NCI-H1105 treated with DMSO at 0.1 percent for 48 hours (cell line): ENCODE measurements around the gene KCNG2.

ENCODE experiments used
- DNase-seq: peaks from one replicate; lab custom pipeline; 2025; lab: John Stamatoyannopoulos, UW

Gene KCNG2

GRCh38 chr18:79819064-79819967 is 21.6 kb downstream of the KCNG2 start:
- DNase-seq, result no peak

GRCh38 chr18:79819968-79820351 is 22.2 kb downstream of the KCNG2 start:
- DNase-seq, result no peak

- no peak for DNase-seq
Observed at GRCh38 chr18:79823120-79823519, 25.4 kb downstream of the KCNG2 start.

GRCh38 chr18:79825913-79826312 is 28.2 kb downstream of the KCNG2 start:
- no peak for DNase-seq

- DNase-seq, result no peak
Observed at GRCh38 chr18:79826966-79827365, 29.2 kb downstream of the KCNG2 start.

GRCh38 chr18:79828258-79828657 is 30.5 kb downstream of the KCNG2 start:
- DNase-seq, result no peak

- no peak for DNase-seq
Observed at GRCh38 chr18:79829136-79829854, 31.6 kb downstream of the KCNG2 start.

GRCh38 chr18:79832169-79832568 is 34.4 kb downstream of the KCNG2 start:
- DNase-seq, result no peak

GRCh38 chr18:79834834-79835233 is 37.1 kb downstream of the KCNG2 start:
- no peak for DNase-seq

GRCh38 chr18:79841936-79842335 is 44.2 kb downstream of the KCNG2 start:
- no peak for DNase-seq

- DNase-seq, result no peak
Observed at GRCh38 chr18:79844999-79845563, 47.3 kb downstream of the KCNG2 start.

- no peak for DNase-seq
Observed at GRCh38 chr18:79846936-79847557, 49.3 kb downstream of the KCNG2 start.

- DNase-seq, result no peak
Observed at GRCh38 chr18:79847606-79848293, 50.0 kb downstream of the KCNG2 start.

GRCh38 chr18:79848294-79848578 is 50.5 kb downstream of the KCNG2 start:
- DNase-seq, result no peak

GRCh38 chr18:79848579-79849327 is 51.0 kb downstream of the KCNG2 start:
- DNase-seq, result no peak

GRCh38 chr18:79849328-79850207 is 51.8 kb downstream of the KCNG2 start:
- no peak for DNase-seq

- no peak for DNase-seq
Observed at GRCh38 chr18:79850731-79851130, 53.0 kb downstream of the KCNG2 start.

- no peak for DNase-seq
Observed at GRCh38 chr18:79851489-79851888, 53.8 kb downstream of the KCNG2 start.

- DNase-seq, result no peak
Observed at GRCh38 chr18:79851950-79852349, 54.2 kb downstream of the KCNG2 start.

- no peak for DNase-seq
Observed at GRCh38 chr18:79852561-79853302, 55.0 kb downstream of the KCNG2 start.
